GM23338 (cell line): ENCODE measurements around the gene GRWD1. TPM values are rescaled to one million over a fixed set of nuclear protein-coding genes. Genes with fewer than 3 reads are reported as not detected.

ENCODE experiments used
- ATAC-seq: fragments of 200-7000 bp; cut with Tn5 transposase; 3 replicates; pipeline ENCODE4 v1.9.1; 2020
- DNase-seq: peaks from one replicate; pipeline ENCODE4 v3.0.0-alpha.2; 2015; ENCODE audit warnings: low spot score
- H2AFZ ChIP-seq: fragments of 200-600 bp; sonication (generic); 2 replicates; pipeline ENCODE4 v1.8.0; 2016; ENCODE audit warnings: antibody characterized with exemption, mild to moderate bottlenecking, moderate library complexity
- H3F3A ChIP-seq: fragments of 200-600 bp; sonication (generic); replicated peaks from 2 replicates; pipeline ENCODE4 v1.8.0; 2017; ENCODE audit warnings: antibody characterized with exemption, mixed run types, low read depth
- H3K27ac ChIP-seq: fragments of 200-600 bp; sonication (generic); 2 replicates; pipeline ENCODE4 v1.6.1; 2016; ENCODE audit warnings: low read depth
- H3K27me3 ChIP-seq: fragments of 200-600 bp; sonication (generic); 2 replicates; pipeline ENCODE4 v1.8.0; 2016; ENCODE audit warnings: mild to moderate bottlenecking, mixed run types, moderate library complexity; ENCODE audit not compliant: insufficient read depth
- H3K36me3 ChIP-seq: fragments of 200-600 bp; sonication (generic); 2 replicates; pipeline ENCODE4 v1.8.0; 2016; ENCODE audit warnings: mild to moderate bottlenecking; ENCODE audit not compliant: insufficient read depth
- H3K4me1 ChIP-seq: fragments of 200-600 bp; sonication (generic); 2 replicates; pipeline ENCODE4 v1.8.0; 2016; ENCODE audit warnings: mild to moderate bottlenecking, moderate library complexity; ENCODE audit not compliant: insufficient read depth
- H3K4me2 ChIP-seq: fragments of 200-600 bp; sonication (generic); 2 replicates; pipeline ENCODE4 v1.7.1; 2017; ENCODE audit warnings: mixed run types
- H3K4me3 ChIP-seq: fragments of 200-600 bp; sonication (generic); 2 replicates; pipeline ENCODE4 v1.6.1; 2016; ENCODE audit warnings: mixed run types
- H3K79me2 ChIP-seq: fragments of 200-600 bp; sonication (generic); replicated peaks from 2 replicates; pipeline ENCODE4 v1.8.0; 2017; ENCODE audit warnings: mild to moderate bottlenecking; ENCODE audit not compliant: insufficient read depth
- H3K9me2 ChIP-seq: fragments of 200-600 bp; sonication (generic); 2 replicates; pipeline ENCODE4 v1.8.0; 2017; ENCODE audit not compliant: insufficient read depth
- H4K20me1 ChIP-seq: fragments of 200-600 bp; sonication (generic); replicated peaks from 2 replicates; pipeline ENCODE4 v1.8.0; 2017; ENCODE audit warnings: mild to moderate bottlenecking; ENCODE audit not compliant: insufficient read depth
- H3K27ac Mint-ChIP-seq: 2 replicates; pipeline ENCODE4 v1.8.0; 2020; ENCODE audit warnings: inconsistent platforms, mild to moderate bottlenecking, moderate library complexity, mixed read lengths
- H3K27me3 Mint-ChIP-seq: 3 replicates; pipeline ENCODE4 v1.8.0; 2022; ENCODE audit warnings: low read depth, mild to moderate bottlenecking, moderate library complexity, mixed read lengths, inconsistent platforms; ENCODE audit not compliant: insufficient read depth, poor library complexity
- H3K36me3 Mint-ChIP-seq: 3 replicates; pipeline ENCODE4 v1.8.0; 2021; ENCODE audit warnings: low read depth, mild to moderate bottlenecking, inconsistent platforms, moderate library complexity, mixed read lengths
- H3K4me1 Mint-ChIP-seq: 3 replicates; pipeline ENCODE4 v1.8.0; 2020; ENCODE audit warnings: mild to moderate bottlenecking, inconsistent platforms, mixed read lengths
- H3K4me3 Mint-ChIP-seq: 3 replicates; pipeline ENCODE4 v1.8.0; 2021; ENCODE audit warnings: moderate library complexity, mild to moderate bottlenecking, inconsistent platforms, mixed read lengths
- H3K9me3 Mint-ChIP-seq: 3 replicates; pipeline ENCODE4 v1.8.0; 2020; ENCODE audit warnings: moderate library complexity, mild to moderate bottlenecking, inconsistent platforms, mixed read lengths
- EZH2 ChIP-seq: fragments of 200-600 bp; sonication (generic); IDR thresholded peaks from one replicate; pipeline ENCODE4 v1.8.0; 2017; ENCODE audit warnings: antibody characterized with exemption, mild to moderate bottlenecking, low read depth; ENCODE audit not compliant: unreplicated experiment
- JUNB ChIP-seq: IDR thresholded peaks from one replicate; pipeline ENCODE4 v1.6.1; 2016; ENCODE audit warnings: antibody characterized with exemption; ENCODE audit not compliant: unreplicated experiment
- POLR2AphosphoS5 ChIP-seq: IDR thresholded peaks from 2 replicates; pipeline ENCODE4 v1.6.1; 2016; ENCODE audit warnings: antibody characterized with exemption, low read depth
- STAT1 ChIP-seq: IDR thresholded peaks from one replicate; pipeline ENCODE4 v1.6.1; 2016; ENCODE audit warnings: antibody characterized with exemption; ENCODE audit not compliant: unreplicated experiment
- polyA plus RNA-seq: library from polyadenylated mRNA; unstranded; fragments of >200 nt; fragmentation: Nextera tagmentation; extraction: Ambion mirVana; gene quantifications from 2 replicates; pipeline ENCODE4 v1.2.1, GENCODE V29; 2016
- total RNA-seq: library from RNA; depleted of rRNA; stranded (reverse); fragments of >200 nt; shearing (Covaris generic); gene quantifications from 2 replicates; pipeline ENCODE4 v1.2.3, GENCODE V29; 2014
- TF ChIP-seq, protein P1 (sequence below): IDR thresholded peaks from 2 replicates; pipeline ENCODE4 v1.6.1; 2016; ENCODE audit warnings: antibody characterized with exemption
- TF ChIP-seq, protein P2 (sequence below), 2 experiments: fragments of 200-600 bp in 1 of 2; sonication (generic) in 1 of 2; conservative IDR thresholded peaks; 2 replicates each; pipeline versions ENCODE4 v1.5.1 to v1.6.1; 2016 to 2017; ENCODE audit warnings: antibody characterized with exemption in 2 of 2, low read depth in 2 of 2, mild to moderate bottlenecking in 2 of 2, moderate library complexity in 1 of 2

GRWD1 gene
- total and polyA plus RNA-seq, 2 experiments from 2014 or later, result 23.2 to 58.0 TPM

DNA sequence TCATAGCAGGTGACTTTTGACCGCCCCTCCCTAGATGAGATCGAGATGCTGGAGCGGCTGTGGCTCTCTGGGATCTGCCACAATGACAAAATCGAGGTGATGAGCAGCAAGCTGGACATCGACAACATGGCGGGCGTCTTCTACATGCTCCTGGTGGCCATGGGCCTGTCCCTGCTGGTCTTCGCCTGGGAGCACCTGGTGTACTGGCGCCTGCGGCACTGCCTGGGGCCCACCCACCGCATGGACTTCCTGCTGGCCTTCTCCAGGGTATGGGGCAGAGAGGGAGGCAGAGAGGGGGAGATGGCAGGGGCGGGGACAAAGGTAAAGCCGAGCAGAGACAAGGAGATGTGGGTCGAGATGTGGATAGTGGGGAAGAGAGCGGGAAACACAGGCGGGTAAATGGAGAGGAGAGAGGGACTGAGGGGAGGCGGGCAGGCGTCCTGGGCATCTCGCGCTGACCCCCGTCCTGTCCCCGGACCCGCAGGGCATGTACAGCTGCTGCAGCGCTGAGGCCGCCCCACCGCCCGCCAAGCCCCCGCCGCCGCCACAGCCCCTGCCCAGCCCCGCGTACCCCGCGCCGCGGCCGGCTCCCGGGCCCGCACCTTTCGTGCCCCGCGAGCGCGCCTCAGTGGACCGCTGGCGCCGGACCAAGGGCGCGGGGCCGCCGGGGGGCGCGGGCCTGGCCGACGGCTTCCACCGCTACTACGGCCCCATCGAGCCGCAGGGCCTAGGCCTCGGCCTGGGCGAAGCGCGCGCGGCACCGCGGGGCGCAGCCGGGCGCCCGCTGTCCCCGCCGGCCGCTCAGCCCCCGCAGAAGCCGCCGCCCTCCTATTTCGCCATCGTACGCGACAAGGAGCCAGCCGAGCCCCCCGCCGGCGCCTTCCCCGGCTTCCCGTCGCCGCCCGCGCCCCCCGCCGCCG lies 3.4 kb upstream of the GRWD1 start:
- no peak overlapping the region for H3K27ac ChIP-seq
- ATAC-seq (no peak; the same call in 2 of the 3 replicates), DNase-seq (peak; percentile 56)
- TF ChIP-seq POLR2AphosphoS5, result 0 out of 2 replicates have a peak, but pooled peaks have one; percentile 32
- TF ChIP-seq, protein P1, sequence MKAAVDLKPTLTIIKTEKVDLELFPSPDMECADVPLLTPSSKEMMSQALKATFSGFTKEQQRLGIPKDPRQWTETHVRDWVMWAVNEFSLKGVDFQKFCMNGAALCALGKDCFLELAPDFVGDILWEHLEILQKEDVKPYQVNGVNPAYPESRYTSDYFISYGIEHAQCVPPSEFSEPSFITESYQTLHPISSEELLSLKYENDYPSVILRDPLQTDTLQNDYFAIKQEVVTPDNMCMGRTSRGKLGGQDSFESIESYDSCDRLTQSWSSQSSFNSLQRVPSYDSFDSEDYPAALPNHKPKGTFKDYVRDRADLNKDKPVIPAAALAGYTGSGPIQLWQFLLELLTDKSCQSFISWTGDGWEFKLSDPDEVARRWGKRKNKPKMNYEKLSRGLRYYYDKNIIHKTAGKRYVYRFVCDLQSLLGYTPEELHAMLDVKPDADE, result no peak
- peaks cover 30% of the 10 kb centered on the region for H3K27me3 ChIP-seq
- Mint-ChIP-seq H3K4me3 (peak overlapping the region; percentile 48; the same call in 2 of the 3 replicates), H3K9me3 (no peaks in the 10 kb centered on the region), H3K27me3 (peaks cover 23% of the 10 kb centered on the region), H3K27ac (no peak overlapping the region), H3K36me3 (peaks cover 21% of the 10 kb centered on the region), H3K4me1 (peaks cover 23% of the 10 kb centered on the region)
- H3F3A ChIP-seq, result peaks cover 22% of the 10 kb centered on the region
- peak overlapping the region; percentile 42; the same call in 1 of the 2 replicates for H3K4me3 ChIP-seq
- H4K20me1 ChIP-seq, result peaks cover under 1% of the 10 kb centered on the region; the same call in 1 of the 2 replicates
- H3K4me2 ChIP-seq, result peak overlapping the region; percentile 66
- H3K9me2 ChIP-seq, result no peaks in the 10 kb centered on the region
- peaks cover 22% of the 10 kb centered on the region for H3K4me1 ChIP-seq
- peaks cover 13% of the 10 kb centered on the region for H3K79me2 ChIP-seq
- peaks cover 6% of the 10 kb centered on the region for H3K36me3 ChIP-seq
- no peak overlapping the region for H2AFZ ChIP-seq

DNA sequence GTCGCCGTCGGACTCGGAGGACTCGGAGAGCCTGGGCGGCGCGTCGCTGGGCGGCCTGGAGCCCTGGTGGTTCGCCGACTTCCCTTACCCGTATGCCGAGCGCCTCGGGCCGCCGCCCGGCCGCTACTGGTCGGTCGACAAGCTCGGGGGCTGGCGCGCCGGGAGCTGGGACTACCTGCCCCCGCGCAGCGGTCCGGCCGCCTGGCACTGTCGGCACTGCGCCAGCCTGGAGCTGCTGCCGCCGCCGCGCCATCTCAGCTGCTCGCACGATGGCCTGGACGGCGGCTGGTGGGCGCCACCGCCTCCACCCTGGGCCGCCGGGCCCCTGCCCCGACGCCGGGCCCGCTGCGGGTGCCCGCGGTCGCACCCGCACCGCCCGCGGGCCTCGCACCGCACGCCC lies 2.5 kb upstream of the GRWD1 start:
- no peak; the same call in 2 of the 3 replicates for ATAC-seq
- H3K4me2 ChIP-seq, result peak overlapping the region; percentile 67; the same call in 1 of the 2 replicates
- peaks cover 30% of the 10 kb centered on the region for H3K27me3 ChIP-seq
- peaks cover 22% of the 10 kb centered on the region for H3K4me1 ChIP-seq
- Mint-ChIP-seq H3K27me3 (peaks cover 23% of the 10 kb centered on the region), H3K27ac (no peak overlapping the region), H3K4me3 (no peak overlapping the region), H3K9me3 (no peaks in the 10 kb centered on the region), H3K36me3 (peaks cover 30% of the 10 kb centered on the region), H3K4me1 (peaks cover 19% of the 10 kb centered on the region)
- peaks cover 30% of the 10 kb centered on the region for H3F3A ChIP-seq
- peaks cover 10% of the 10 kb centered on the region for H4K20me1 ChIP-seq
- peak; percentile 62 for DNase-seq
- H2AFZ ChIP-seq, result no peak overlapping the region
- H3K9me2 ChIP-seq, result no peaks in the 10 kb centered on the region
- peak overlapping the region; percentile 44; the same call in 1 of the 2 replicates for H3K4me3 ChIP-seq
- peaks cover 22% of the 10 kb centered on the region for H3K79me2 ChIP-seq
- peaks cover 14% of the 10 kb centered on the region for H3K36me3 ChIP-seq
- no peak overlapping the region for H3K27ac ChIP-seq
- no peak for TF ChIP-seq EZH2

DNA sequence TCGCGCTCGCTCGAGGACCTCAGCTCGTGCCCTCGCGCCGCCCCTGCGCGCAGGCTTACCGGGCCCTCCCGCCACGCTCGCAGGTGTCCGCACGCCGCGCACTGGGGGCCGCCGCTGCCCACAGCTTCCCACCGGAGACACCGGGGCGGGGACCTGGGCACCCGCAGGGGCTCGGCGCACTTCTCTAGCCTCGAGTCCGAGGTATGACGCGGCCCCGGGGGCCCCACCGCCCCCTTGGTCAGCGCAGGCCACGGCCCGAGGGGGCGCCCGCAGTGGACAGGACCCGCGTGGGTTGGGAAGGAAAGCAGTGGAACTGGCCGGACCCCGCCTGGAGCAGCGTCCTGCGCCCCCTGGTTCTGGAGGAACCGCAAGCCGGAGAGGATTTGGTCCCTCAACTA lies 2.1 kb upstream of the GRWD1 start:
- Histone ChIP-seq H3K27ac (no peak overlapping the region), H3K4me3 (peak overlapping the region; percentile 86), H3K4me2 (peak overlapping the region; percentile 86), H2AFZ (no peak overlapping the region), H4K20me1 (peaks cover 11% of the 10 kb centered on the region), H3K79me2 (peaks cover 24% of the 10 kb centered on the region), H3K4me1 (peaks cover 22% of the 10 kb centered on the region), H3K9me2 (no peaks in the 10 kb centered on the region), H3K36me3 (peaks cover 19% of the 10 kb centered on the region), H3F3A (peaks cover 33% of the 10 kb centered on the region), H3K27me3 (peaks cover 30% of the 10 kb centered on the region)
- H3K27me3 Mint-ChIP-seq, result peaks cover 23% of the 10 kb centered on the region
- DNase-seq, result peak; percentile 31
- H3K27ac Mint-ChIP-seq, result no peak overlapping the region
- TF ChIP-seq STAT1 (no peak), JUNB (no peak), POLR2AphosphoS5 (peak; percentile 35), EZH2 (peak; percentile 47)
- TF ChIP-seq, protein P1, result no peak
- TF ChIP-seq, protein P2, sequence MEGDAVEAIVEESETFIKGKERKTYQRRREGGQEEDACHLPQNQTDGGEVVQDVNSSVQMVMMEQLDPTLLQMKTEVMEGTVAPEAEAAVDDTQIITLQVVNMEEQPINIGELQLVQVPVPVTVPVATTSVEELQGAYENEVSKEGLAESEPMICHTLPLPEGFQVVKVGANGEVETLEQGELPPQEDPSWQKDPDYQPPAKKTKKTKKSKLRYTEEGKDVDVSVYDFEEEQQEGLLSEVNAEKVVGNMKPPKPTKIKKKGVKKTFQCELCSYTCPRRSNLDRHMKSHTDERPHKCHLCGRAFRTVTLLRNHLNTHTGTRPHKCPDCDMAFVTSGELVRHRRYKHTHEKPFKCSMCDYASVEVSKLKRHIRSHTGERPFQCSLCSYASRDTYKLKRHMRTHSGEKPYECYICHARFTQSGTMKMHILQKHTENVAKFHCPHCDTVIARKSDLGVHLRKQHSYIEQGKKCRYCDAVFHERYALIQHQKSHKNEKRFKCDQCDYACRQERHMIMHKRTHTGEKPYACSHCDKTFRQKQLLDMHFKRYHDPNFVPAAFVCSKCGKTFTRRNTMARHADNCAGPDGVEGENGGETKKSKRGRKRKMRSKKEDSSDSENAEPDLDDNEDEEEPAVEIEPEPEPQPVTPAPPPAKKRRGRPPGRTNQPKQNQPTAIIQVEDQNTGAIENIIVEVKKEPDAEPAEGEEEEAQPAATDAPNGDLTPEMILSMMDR (conservative IDR thresholded peaks at IDR 0.05; ENCODE audit: low read depth in 2 of 2), result 0 out of 4 replicates have a peak, but pooled peaks of 1 of the 2 experiments have one; percentile 13
- H3K4me1 Mint-ChIP-seq, result peaks cover 19% of the 10 kb centered on the region
- no peak for ATAC-seq
- no peaks in the 10 kb centered on the region; the same call in 2 of the 3 replicates for H3K9me3 Mint-ChIP-seq
- peaks cover 35% of the 10 kb centered on the region for H3K36me3 Mint-ChIP-seq
- H3K4me3 Mint-ChIP-seq, result no peak overlapping the region
